ENCODE measurements around the gene ANKS1A.

DNA sequence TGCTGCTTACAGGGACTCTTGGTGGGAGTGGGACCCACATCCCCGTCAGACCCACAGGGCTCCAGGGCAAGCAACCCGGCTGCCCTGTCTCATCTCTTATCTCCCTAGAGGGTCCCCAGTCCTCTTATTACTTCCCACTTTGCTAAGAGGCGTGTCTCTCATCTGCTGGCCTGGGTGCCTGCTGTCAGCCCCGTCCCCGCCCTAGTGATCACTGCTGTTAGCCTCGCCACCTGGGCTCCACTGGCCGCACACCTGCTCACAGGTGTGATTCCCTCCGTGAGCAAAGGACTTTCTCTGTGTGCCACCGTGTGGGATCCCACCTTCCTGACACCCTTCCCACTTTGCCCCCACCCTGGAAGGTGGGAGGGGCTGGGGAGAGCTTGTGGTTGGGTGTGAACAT, 194.5 kb downstream of the ANKS1A start:
- TF ChIP-seq, protein P1, sequence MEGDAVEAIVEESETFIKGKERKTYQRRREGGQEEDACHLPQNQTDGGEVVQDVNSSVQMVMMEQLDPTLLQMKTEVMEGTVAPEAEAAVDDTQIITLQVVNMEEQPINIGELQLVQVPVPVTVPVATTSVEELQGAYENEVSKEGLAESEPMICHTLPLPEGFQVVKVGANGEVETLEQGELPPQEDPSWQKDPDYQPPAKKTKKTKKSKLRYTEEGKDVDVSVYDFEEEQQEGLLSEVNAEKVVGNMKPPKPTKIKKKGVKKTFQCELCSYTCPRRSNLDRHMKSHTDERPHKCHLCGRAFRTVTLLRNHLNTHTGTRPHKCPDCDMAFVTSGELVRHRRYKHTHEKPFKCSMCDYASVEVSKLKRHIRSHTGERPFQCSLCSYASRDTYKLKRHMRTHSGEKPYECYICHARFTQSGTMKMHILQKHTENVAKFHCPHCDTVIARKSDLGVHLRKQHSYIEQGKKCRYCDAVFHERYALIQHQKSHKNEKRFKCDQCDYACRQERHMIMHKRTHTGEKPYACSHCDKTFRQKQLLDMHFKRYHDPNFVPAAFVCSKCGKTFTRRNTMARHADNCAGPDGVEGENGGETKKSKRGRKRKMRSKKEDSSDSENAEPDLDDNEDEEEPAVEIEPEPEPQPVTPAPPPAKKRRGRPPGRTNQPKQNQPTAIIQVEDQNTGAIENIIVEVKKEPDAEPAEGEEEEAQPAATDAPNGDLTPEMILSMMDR (conservative IDR thresholded peaks at IDR 0.05; ENCODE audit: low read depth, low read length) = no peak
- TF ChIP-seq POLR2A (IDR thresholded peaks at IDR 0.05; ENCODE audit: low read depth, low read length) (no peak), CEBPB (IDR thresholded peaks at IDR 0.05; ENCODE audit: low read depth, low read length) (no peak), RAD21 (IDR thresholded peaks at IDR 0.05; ENCODE audit: low read length) (no peak), FOS (IDR thresholded peaks at IDR 0.05; ENCODE audit: low read depth, low read length) (no peak), RCOR1 (IDR thresholded peaks at IDR 0.05; ENCODE audit: insufficient replicate concordance, low read length) (no peak), SMC3 (IDR thresholded peaks at IDR 0.05; ENCODE audit: low read depth, low read length) (no peak), MAZ (IDR thresholded peaks at IDR 0.05; ENCODE audit: borderline replicate concordance, low read depth, low read length) (no peak), MXI1 (IDR thresholded peaks at IDR 0.05; ENCODE audit: borderline replicate concordance, low read depth, low read length) (no peak), RFX5 (IDR thresholded peaks at IDR 0.05; ENCODE audit: low read depth, low read length) (no peak)

All from IMR-90 (cell line).